GM19328 (cell line): ENCODE data around the gene LMNTD2.

ENCODE experiments used
- ATAC-seq: cut with Tn5 transposase; IDR thresholded peaks from one replicate; pipeline ENCODE4 v1.9.1; 2021; ENCODE audit warnings: mild to moderate bottlenecking, moderate library complexity; ENCODE audit not compliant: unreplicated experiment

LMNTD2 gene

GRCh38 chr11:555227-555779 is 5.2 kb downstream of the LMNTD2 start:
- no peak for ATAC-seq

DNA sequence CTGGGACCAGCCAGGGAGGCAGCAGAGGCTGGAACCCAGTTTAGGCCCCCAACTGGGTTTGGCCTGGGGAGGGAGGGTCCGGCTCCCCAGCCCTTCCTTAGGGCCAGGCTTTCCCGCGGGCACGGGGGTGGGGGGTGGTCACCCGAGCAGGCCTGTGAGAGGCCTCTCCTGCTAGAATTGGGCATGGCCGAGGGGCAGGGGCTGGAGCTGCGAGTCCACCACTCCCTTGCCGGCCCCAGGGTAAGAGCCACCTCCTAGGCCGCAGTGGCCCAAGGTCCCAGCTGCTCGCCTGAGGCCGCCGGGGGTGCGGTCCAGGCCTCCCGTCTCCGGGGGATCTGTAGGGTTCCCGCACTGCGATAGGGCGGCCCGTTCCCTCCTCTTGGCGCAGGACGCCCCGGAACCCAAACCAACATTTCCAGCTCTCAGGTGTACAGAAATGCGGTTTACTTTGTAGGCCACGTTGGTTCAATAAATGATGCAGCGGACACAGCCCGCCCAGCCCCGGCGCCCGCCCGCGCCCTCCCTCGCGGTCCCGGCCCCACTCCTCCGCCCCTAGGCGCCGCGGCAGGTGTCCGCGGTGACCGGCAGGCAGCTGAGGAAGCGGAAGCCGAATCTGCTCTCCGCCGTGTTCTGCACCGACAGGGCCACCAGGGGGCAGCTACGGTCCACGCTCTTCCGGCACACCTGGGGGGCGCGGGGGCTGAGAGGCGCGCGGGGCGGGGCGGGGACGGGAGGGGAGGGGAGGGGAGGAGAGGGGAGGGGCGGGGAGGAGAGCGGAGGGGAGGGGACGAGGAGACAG is 5.9 kb downstream of the LMNTD2 start:
- ATAC-seq: no peak

DNA sequence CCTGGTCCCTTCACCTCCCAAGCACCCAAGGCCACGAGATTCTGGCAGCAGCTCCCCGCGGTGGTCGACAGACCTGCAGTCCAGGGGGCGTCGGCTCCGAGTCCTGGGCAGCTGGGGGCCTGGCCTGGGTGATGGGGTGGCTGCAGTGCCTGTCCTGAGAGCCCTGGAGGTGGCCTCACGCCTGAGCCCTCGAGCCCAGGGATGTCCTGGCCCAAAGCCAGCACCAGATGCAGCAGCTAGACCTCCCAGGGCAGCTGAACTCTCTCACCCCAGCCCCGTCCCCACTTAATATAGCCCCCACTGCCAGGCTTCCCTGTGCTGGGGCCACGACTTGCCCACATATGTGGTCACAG is 6.6 kb downstream of the LMNTD2 start:
- no peak for ATAC-seq

DNA sequence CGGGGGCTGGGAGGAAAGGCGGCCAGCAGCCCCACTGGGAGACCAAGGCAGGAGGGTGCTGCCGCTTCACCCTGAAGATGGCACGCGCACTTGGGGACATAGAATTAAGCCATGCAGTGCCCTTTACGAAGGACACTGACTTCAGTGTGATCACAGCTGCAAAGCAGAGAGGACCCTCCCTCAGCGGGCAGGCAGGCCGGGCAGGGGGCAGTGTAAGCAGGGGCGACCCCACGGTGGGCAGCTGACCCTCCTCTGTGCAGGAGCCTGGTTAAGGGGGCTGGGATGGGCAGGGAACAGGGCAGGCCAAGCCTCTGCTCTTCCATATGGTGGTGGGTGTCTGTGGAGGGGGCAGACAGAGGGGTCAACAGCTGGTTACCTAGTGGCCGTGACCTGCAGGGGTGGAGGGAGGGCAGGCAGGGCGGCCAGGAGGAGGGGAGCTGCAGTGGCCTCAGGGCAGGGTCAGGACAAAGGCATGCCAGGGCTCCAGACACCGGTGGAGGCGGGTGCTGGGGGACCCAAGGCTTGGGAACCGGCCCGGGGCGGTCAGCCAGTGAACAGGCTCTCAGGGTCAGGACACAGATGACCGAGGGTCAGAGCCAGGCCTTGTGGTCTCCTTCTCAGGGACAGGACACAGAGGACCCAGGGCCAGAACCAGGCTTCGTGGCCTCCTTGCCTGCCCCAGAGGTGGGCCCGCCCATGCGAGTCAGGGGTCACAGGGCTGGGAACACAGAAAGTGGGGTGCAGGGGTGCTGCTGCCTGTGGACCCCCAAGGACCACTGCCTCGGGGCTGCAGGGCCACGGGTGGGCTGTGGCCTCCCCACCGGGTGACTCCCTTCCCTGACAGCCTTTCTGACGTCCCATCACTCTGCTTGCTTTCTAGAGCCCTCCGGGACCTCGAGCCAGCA is 7.2 kb downstream of the LMNTD2 start:
- ATAC-seq: no peak

GRCh38 chr11:551596-551995 is 8.9 kb downstream of the LMNTD2 start:
- ATAC-seq: no peak

DNA sequence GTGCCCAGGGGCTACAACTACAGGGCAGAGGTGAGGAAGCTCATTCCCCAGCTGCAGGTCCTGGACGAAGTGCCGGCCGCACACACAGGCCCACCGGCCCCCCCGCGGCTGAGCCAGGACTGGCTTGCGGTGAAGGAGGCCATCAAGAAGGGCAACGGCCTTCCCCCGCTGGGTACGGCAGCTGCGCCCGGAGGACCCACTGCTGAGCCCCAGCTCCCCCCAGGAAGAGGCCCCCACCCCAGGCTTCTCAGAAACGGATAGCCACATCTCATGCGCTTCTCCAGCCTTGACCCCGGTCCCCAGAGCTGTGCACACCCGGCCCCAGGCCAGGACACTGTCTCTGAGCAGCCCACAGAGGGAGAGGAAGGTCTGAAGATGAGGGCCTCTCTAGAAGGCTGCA is 9.4 kb downstream of the LMNTD2 start:
- ATAC-seq: no peak

- ATAC-seq: no peak
Observed at GRCh38 chr11:550746-551085, 9.8 kb downstream of the LMNTD2 start.

DNA sequence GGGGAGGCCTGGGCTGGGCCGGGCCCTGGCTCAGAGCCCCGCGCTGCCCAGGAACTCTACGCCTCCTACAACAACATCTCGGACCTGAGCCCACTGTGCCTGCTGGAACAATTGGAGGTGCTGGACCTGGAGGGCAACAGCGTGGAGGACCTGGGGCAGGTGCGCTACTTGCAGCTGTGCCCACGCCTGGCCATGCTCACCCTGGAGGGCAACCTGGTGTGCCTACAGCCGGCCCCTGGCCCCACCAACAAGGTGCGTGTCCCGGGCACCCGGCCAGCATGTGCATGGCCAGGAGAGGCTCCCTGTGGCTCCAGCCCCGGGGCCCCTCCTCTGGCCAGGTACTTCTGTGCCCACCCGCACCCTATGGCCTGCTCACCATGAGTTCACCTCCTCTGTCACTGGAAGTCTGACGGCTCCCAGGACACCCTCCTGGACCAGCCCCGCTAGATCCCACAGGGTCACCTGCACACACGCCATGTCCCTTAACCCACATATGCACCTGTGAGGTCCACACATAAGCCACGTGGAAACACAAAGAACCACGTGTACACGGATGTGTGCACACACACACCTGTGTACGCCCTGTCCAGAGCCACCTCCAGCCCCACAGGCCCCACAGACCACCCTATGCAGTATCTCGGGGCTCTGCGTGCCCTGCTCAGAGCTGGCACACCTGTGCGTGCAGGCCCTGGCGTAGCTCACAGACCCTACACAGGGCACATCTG is 10.4 kb downstream of the LMNTD2 start:
- no peak for ATAC-seq

DNA sequence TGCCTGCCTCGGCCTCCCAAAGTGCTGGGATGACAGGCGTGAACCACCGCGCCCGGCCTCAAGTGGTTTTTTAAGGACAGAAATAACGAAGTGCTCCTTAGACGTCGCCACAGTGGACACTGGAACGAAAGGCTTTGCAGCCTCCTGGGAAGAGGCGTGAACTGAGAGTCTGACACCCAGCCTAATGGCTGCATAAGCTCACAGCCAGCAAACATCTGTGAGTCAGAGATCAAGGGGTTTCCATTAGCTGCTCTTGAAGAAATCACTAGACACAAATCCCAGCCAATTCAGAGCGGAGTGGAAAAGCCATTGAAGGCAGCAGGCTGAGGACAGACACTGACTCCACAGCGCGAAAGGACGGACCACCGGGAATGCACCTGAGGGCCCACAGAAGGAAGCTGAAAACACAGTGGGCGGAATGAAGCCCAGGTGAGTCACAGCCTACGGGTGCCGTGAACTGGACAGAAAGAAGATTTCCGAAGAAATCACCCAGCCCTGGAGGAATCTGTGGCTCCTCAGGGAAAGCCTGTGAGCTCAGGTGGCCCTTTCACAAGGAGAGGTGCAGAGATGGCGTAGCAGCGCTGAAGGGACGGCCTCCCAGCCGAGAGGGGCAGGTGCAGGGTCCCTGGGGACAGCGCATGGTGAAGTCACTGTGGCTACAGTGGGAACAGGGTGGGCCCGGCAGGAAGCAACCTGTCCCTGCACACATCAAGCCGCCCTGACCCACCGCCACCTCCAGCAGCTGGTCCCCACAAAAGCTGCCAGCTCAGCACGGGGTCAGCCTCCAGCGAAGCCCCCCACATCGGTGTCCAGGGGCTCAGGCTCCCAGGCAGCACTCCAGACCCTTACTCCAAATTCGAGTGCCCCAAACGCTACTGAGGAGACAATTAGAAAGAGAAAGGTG is 11.6 kb downstream of the LMNTD2 start:
- ATAC-seq: no peak

- no peak for ATAC-seq
Observed at GRCh38 chr11:545171-545570, 15.4 kb downstream of the LMNTD2 start.

DNA sequence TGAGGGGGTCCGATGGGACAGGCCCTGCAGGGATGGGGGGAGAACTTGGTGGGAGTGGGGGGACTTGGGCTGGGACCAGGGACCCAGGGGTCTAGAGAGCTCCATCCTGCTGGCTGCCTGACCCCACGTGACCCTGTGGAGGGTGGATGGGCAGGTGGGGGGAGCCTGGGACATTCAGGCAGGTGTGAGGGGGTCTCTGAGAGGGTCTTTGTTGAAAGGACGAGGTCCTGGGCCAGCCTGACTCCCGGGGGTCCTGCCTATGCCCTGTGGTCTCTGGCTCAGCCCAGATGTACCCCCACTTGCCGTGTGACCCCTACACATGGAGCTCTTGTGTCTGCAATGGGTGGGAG is 15.7 kb downstream of the LMNTD2 start:
- ATAC-seq: no peak

GRCh38 chr11:541433-541885 is 19.1 kb downstream of the LMNTD2 start:
- no peak for ATAC-seq

DNA sequence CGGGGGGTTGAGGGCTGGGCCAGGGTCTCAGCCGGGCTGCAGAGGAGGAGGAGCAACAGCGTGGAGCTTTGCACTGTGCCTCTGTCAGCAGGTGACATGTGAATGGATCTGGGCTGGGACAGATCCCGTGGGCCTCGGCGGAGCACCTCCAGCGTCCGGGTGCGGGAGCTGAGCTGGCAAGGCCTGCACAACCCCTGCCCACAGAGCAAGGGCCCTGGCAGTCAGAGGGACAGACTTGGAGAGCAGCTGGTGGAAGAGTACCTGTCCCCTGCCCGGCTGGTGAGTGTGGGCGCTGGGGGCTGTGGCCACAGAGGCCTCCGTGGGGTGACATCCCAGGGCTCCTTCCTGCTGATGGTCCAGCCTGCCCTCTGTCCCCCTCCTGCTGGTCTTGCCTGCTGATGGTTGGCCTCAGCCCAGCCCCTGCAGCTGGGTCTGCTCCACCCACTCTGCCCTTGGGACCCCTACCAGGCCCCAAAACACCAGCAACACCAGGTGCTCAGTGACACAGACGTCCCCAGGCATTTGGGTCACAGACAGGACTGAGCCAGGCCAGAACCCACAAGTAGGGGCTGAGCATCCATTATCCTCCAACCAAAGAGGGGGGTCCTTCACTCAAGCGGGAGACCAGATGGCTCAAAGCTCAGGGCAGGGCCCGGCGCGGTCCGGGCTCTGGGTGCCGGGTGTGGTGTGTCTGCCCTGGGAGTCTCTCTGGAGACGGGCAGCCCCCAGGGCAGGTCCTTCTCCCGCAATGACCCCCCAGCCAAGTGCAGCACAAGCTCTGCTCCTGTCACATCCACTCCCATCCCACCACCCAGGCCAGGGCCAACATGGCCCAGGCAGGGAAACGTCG is 19.7 kb downstream of the LMNTD2 start:
- no peak for ATAC-seq

- no peak for ATAC-seq
Observed at GRCh38 chr11:539971-540481, 20.5 kb downstream of the LMNTD2 start.

GRCh38 chr11:538431-539051 is 22.0 kb downstream of the LMNTD2 start:
- ATAC-seq: no peak

DNA sequence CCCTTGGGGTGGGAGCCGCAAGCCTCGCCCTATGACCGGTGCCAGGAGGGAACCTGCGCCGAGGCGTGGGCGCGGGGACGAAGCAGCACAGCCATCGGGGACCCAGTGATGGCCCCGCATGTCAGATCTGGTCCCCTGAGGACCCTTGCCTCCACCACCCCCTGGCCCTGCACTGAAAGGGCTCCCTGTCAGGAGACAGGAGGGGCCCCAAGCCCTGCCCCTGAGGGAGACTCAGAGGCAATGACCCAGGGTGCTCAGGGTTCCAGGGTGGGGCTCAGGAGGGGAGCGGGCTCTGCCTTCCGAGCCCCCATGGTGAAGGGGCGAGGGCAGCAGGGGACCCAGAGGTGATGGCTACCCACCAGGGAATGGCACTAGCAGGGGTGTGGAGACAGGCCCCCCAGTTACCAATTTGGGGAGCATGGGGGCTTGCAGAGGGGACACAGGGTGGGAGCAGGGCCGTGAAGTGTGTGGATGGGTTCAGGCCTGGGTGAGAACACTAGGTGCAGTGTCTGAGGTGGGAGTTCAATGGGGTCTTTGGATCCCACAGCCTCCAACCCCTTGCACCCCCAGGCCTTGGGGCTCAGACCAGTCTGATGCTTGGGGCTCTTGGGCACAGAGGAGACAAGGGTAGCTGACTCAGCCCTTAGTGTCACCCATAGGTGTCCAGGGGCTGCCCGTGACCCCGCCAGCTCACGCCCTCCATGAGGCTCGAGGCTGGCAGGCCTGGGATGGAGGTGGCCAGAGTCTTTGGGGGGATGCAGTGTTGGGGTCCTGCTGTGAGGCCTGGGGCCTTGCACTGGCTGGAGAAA is 22.7 kb downstream of the LMNTD2 start:
- no peak for ATAC-seq

- ATAC-seq: peak; percentile 42
Observed at GRCh38 chr11:536841-537621, 23.5 kb downstream of the LMNTD2 start, which contains the start of gene LRRC56. TSS of gene LRRC56 (plus strand) at chr11:537527. CDS start at chr11:540685, 3,158 bp downstream.
